ENCODE data around the gene HSPA4L.

The HSPA4L gene

GRCh38 chr4:127747883-127748282, 34.2 kb upstream of the HSPA4L start:
- no peak for ATAC-seq
- TF ChIP-seq, protein P1, sequence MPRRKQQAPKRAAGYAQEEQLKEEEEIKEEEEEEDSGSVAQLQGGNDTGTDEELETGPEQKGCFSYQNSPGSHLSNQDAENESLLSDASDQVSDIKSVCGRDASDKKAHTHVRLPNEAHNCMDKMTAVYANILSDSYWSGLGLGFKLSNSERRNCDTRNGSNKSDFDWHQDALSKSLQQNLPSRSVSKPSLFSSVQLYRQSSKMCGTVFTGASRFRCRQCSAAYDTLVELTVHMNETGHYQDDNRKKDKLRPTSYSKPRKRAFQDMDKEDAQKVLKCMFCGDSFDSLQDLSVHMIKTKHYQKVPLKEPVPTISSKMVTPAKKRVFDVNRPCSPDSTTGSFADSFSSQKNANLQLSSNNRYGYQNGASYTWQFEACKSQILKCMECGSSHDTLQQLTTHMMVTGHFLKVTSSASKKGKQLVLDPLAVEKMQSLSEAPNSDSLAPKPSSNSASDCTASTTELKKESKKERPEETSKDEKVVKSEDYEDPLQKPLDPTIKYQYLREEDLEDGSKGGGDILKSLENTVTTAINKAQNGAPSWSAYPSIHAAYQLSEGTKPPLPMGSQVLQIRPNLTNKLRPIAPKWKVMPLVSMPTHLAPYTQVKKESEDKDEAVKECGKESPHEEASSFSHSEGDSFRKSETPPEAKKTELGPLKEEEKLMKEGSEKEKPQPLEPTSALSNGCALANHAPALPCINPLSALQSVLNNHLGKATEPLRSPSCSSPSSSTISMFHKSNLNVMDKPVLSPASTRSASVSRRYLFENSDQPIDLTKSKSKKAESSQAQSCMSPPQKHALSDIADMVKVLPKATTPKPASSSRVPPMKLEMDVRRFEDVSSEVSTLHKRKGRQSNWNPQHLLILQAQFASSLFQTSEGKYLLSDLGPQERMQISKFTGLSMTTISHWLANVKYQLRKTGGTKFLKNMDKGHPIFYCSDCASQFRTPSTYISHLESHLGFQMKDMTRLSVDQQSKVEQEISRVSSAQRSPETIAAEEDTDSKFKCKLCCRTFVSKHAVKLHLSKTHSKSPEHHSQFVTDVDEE (CRISPR knock-in tag; IDR thresholded peaks at IDR 0.05): no peak
- TF ChIP-seq ZFP30 (CRISPR knock-in tag; IDR thresholded peaks at IDR 0.05): no peak
- no peak for TF ChIP-seq TOX (CRISPR knock-in tag; IDR thresholded peaks at IDR 0.05; ENCODE audit: borderline replicate concordance)
- TF ChIP-seq ZNF565 (CRISPR knock-in tag; conservative IDR thresholded peaks at IDR 0.05; ENCODE audit: low read depth): no peak
- TF ChIP-seq GLIS3 (CRISPR knock-in tag; IDR thresholded peaks at IDR 0.05): no peak
- no peak for TF ChIP-seq TCF4 (CRISPR knock-in tag; IDR thresholded peaks at IDR 0.05; ENCODE audit: borderline replicate concordance)
- TF ChIP-seq CREB5 (CRISPR knock-in tag; IDR thresholded peaks at IDR 0.05; ENCODE audit: low read depth): no peak
- TF ChIP-seq, protein P2, sequence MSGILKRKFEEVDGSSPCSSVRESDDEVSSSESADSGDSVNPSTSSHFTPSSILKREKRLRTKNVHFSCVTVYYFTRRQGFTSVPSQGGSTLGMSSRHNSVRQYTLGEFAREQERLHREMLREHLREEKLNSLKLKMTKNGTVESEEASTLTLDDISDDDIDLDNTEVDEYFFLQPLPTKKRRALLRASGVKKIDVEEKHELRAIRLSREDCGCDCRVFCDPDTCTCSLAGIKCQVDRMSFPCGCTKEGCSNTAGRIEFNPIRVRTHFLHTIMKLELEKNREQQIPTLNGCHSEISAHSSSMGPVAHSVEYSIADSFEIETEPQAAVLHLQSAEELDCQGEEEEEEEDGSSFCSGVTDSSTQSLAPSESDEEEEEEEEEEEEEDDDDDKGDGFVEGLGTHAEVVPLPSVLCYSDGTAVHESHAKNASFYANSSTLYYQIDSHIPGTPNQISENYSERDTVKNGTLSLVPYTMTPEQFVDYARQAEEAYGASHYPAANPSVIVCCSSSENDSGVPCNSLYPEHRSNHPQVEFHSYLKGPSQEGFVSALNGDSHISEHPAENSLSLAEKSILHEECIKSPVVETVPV (CRISPR knock-in tag; IDR thresholded peaks at IDR 0.05): no peak
- TF ChIP-seq PATZ1 (CRISPR knock-in tag; IDR thresholded peaks at IDR 0.05; ENCODE audit: borderline replicate concordance): no peak
- TF ChIP-seq ZNF8 (CRISPR knock-in tag; IDR thresholded peaks at IDR 0.05): no peak

- no peak for TF ChIP-seq OSR1 (CRISPR knock-in tag; IDR thresholded peaks at IDR 0.05)
- ATAC-seq: no peak
These were observed 33.2 kb upstream of the HSPA4L start for GRCh38 chr4:127748957-127749356.

GRCh38 chr4:127756906-127757305, 25.2 kb upstream of the HSPA4L start:
- TF ChIP-seq PATZ1 (CRISPR knock-in tag; IDR thresholded peaks at IDR 0.05; ENCODE audit: borderline replicate concordance): no peak
- TF ChIP-seq PPARA (CRISPR knock-in tag; IDR thresholded peaks at IDR 0.05; ENCODE audit: borderline replicate concordance): no peak
- no peak for TF ChIP-seq ESRRG (CRISPR knock-in tag; IDR thresholded peaks at IDR 0.05)
- TF ChIP-seq OSR1 (CRISPR knock-in tag; IDR thresholded peaks at IDR 0.05): no peak
- TF ChIP-seq SNAI2 (CRISPR knock-in tag; IDR thresholded peaks at IDR 0.05): no peak
- TF ChIP-seq ARNTL (CRISPR knock-in tag; IDR thresholded peaks at IDR 0.05; ENCODE audit: borderline replicate concordance, low read depth): no peak
- TF ChIP-seq, protein P3, sequence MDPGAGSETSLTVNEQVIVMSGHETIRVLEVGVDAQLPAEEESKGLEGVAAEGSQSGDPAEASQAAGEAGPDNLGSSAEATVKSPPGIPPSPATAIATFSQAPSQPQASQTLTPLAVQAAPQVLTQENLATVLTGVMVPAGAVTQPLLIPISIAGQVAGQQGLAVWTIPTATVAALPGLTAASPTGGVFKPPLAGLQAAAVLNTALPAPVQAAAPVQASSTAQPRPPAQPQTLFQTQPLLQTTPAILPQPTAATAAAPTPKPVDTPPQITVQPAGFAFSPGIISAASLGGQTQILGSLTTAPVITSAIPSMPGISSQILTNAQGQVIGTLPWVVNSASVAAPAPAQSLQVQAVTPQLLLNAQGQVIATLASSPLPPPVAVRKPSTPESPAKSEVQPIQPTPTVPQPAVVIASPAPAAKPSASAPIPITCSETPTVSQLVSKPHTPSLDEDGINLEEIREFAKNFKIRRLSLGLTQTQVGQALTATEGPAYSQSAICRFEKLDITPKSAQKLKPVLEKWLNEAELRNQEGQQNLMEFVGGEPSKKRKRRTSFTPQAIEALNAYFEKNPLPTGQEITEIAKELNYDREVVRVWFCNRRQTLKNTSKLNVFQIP (CRISPR knock-in tag; IDR thresholded peaks at IDR 0.05; ENCODE audit: borderline replicate concordance, low read depth): no peak
- TF ChIP-seq ZFP3 (CRISPR knock-in tag; IDR thresholded peaks at IDR 0.05): no peak
- no peak for TF ChIP-seq CSDC2 (CRISPR knock-in tag; IDR thresholded peaks at IDR 0.05)
- TF ChIP-seq TOX (CRISPR knock-in tag; IDR thresholded peaks at IDR 0.05; ENCODE audit: borderline replicate concordance): no peak
- TF ChIP-seq ZFP30 (CRISPR knock-in tag; IDR thresholded peaks at IDR 0.05): no peak
- TF ChIP-seq ZNF70 (CRISPR knock-in tag; IDR thresholded peaks at IDR 0.05): no peak
- TF ChIP-seq, protein P1 (CRISPR knock-in tag; IDR thresholded peaks at IDR 0.05): no peak
- no peak for ATAC-seq

All from SK-N-SH treated with all-trans-retinoic acid at 6 μM for 48 hours (cell line).